ENCODE measurements around the gene TCEAL5.
"Not testable (repeated sequence)": the region's sequence is repeated elsewhere in the genome, so short reads cannot be mapped to it uniquely, and the experiment has no call there.

Gene TCEAL5

DNA sequence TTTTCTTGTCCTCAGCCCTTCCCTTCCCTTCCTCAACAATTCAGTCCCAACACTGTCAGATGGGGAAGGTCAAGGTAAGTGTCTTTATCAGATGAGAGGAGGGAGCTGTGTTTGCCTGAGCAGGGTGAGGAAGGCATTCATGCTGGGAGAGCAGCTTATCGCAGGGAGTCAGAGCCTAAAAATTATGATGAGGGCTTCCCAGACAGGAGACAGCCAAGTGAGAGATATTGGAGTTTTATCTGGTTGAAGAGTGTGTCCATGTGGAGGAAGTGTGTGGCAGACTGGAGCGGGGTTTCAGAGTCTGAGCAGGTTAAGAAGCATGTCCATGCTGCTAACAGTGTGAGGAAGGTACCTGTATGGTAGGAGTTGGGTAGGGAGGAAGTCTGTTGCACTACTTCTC, 43.3 kb downstream of the TCEAL5 start:
- DNase-seq = no peak

GRCh38 chrX:103225918-103226317, 50.6 kb downstream of the TCEAL5 start:
- not testable (repeated sequence) for DNase-seq

All from NCI-H774 (cell line).